IMR-90 (cell line): ENCODE results near the gene PSMD14. TPM values are rescaled to one million over a fixed set of nuclear protein-coding genes. Genes with fewer than 3 reads are reported as not detected.

Experiments
- ATAC-seq: fragments of 200-7000 bp; cut with Tn5 transposase; 2 replicates; pipeline ENCODE4 v1.9.1; 2020; ENCODE audit warnings: low read depth, mild to moderate bottlenecking, moderate library complexity
- BruUV-seq: library from RNA; stranded (reverse); fragments of 400-500 nt; replicated peaks from 2 replicates; lab custom pipeline; 2021; lab: Mats Ljungman, UMichigan
- CTCF ChIA-PET: fragments of 300-600 bp; formaldehyde crosslinking; extraction: SDS; loops from one replicate; lab custom pipeline; 2021; ENCODE audit warnings: antibody characterized with exemption; lab: Yijun Ruan, JAX
- POLR2A ChIA-PET: fragments of 300-600 bp; sonication (Branson Sonifier 250); formaldehyde crosslinking; loops from one replicate; lab custom pipeline; 2022; ENCODE audit warnings: antibody characterized with exemption; ENCODE audit not compliant: unreplicated experiment; lab: Charles Lee
- DNase-seq: peaks from one replicate; pipeline ENCODE4 v3.0.0; 2013
- H2AFZ ChIP-seq: replicated peaks from 2 replicates; pipeline ENCODE3; 2013; ENCODE audit warnings: low read length, mild to moderate bottlenecking; ENCODE audit not compliant: poor library complexity
- H2AK5ac ChIP-seq: 2 replicates; pipeline ENCODE4 v1.6.1; 2013; ENCODE audit warnings: low read depth, low read length, inconsistent platforms
- H2AK9ac ChIP-seq: replicated peaks from 2 replicates; pipeline ENCODE3; 2013; ENCODE audit warnings: mild to moderate bottlenecking, low read depth, low read length, moderate library complexity; ENCODE audit not compliant: poor library complexity
- H2BK120ac ChIP-seq: 2 replicates; pipeline ENCODE4 v1.6.1; 2013; ENCODE audit warnings: low read depth, low read length, inconsistent platforms
- H2BK15ac ChIP-seq: 3 replicates; pipeline ENCODE4 v1.6.1; 2013; ENCODE audit warnings: low read depth, low read length, inconsistent platforms
- H2BK20ac ChIP-seq: 2 replicates; pipeline ENCODE4 v1.6.1; 2013; ENCODE audit warnings: low read depth, mild to moderate bottlenecking, inconsistent platforms, low read length, moderate library complexity
- H2BK5ac ChIP-seq: 2 replicates; pipeline ENCODE4 v1.6.1; 2013; ENCODE audit warnings: mild to moderate bottlenecking, low read depth, low read length, inconsistent platforms; ENCODE audit not compliant: poor library complexity, severe bottlenecking
- H3K14ac ChIP-seq: replicated peaks from 2 replicates; pipeline ENCODE4 v1.6.1; 2013; ENCODE audit warnings: low read depth, low read length, inconsistent platforms
- H3K18ac ChIP-seq: 2 replicates; pipeline ENCODE4 v1.6.1; 2013; ENCODE audit warnings: low read depth, low read length, control low read depth
- H3K23ac ChIP-seq: 2 replicates; pipeline ENCODE4 v1.6.1; 2013; ENCODE audit warnings: low read depth, low read length, inconsistent platforms
- H3K27ac ChIP-seq: 2 replicates; pipeline ENCODE4 v1.5.1; 2013; ENCODE audit warnings: mild to moderate bottlenecking, control low read depth, low read length; ENCODE audit not compliant: insufficient read depth
- H3K27me3 ChIP-seq: 2 replicates; pipeline ENCODE4 v1.6.1; 2013; ENCODE audit warnings: low read length; ENCODE audit not compliant: control insufficient read depth, insufficient read depth
- H3K36me3 ChIP-seq: 2 replicates; pipeline ENCODE4 v1.6.1; 2013; ENCODE audit warnings: low read length, mixed read lengths; ENCODE audit not compliant: control insufficient read depth, insufficient read depth
- H3K4ac ChIP-seq: 2 replicates; pipeline ENCODE4 v1.6.1; 2013; ENCODE audit warnings: low read depth, low read length, inconsistent platforms
- H3K4me1 ChIP-seq: 2 replicates; pipeline ENCODE4 v1.6.1; 2013; ENCODE audit warnings: low read length, mixed read lengths; ENCODE audit not compliant: control insufficient read depth, insufficient read depth
- H3K4me2 ChIP-seq: 2 replicates; pipeline ENCODE4 v1.6.1; 2013; ENCODE audit warnings: low read depth, mild to moderate bottlenecking, control low read depth, low read length, moderate library complexity
- H3K4me3 ChIP-seq: 2 replicates; pipeline ENCODE4 v1.5.1; 2013; ENCODE audit warnings: low read depth, mild to moderate bottlenecking, control low read depth, low read length, moderate library complexity; ENCODE audit not compliant: insufficient read depth
- H3K56ac ChIP-seq: 2 replicates; pipeline ENCODE4 v1.6.1; 2013; ENCODE audit warnings: low read length, inconsistent platforms; ENCODE audit not compliant: insufficient read depth; ENCODE audit errors: extremely low read depth
- H3K79me1 ChIP-seq, 2 experiments: 2 replicates each; pipeline ENCODE4 v1.6.1; 2013; ENCODE audit warnings: low read length in 2 of 2, inconsistent platforms in 1 of 2, low read depth in 1 of 2
- H3K9ac ChIP-seq: 2 replicates; pipeline ENCODE4 v1.6.1; 2013; ENCODE audit warnings: low read depth, low read length, control low read depth
- H3K9me1 ChIP-seq: 2 replicates; pipeline ENCODE4 v1.6.1; 2013; ENCODE audit warnings: low read length, inconsistent platforms; ENCODE audit not compliant: insufficient read depth
- H3K9me3 ChIP-seq: 2 replicates; pipeline ENCODE4 v1.6.1; 2013; ENCODE audit warnings: low read length; ENCODE audit not compliant: control insufficient read depth, insufficient read depth
- H4K20me1 ChIP-seq: 2 replicates; pipeline ENCODE4 v1.6.1; 2013; ENCODE audit warnings: low read length, inconsistent platforms; ENCODE audit not compliant: insufficient read depth
- H4K5ac ChIP-seq: 2 replicates; pipeline ENCODE4 v1.6.1; 2013; ENCODE audit warnings: mild to moderate bottlenecking, low read depth, low read length, control low read depth
- H4K8ac ChIP-seq, 2 experiments: 2 replicates each; pipeline ENCODE4 v1.6.1; 2013; ENCODE audit warnings: low read depth in 2 of 2, low read length in 2 of 2, control low read depth in 1 of 2, inconsistent platforms in 1 of 2
- H4K91ac ChIP-seq: 2 replicates; pipeline ENCODE4 v1.6.1; 2013; ENCODE audit warnings: low read depth, low read length, inconsistent platforms; ENCODE audit not compliant: insufficient read depth
- CEBPB ChIP-seq: IDR thresholded peaks from 2 replicates; pipeline ENCODE4 v1.6.1; 2012; ENCODE audit warnings: low read depth, low read length, improper control_type of control experiment
- CHD1 ChIP-seq: IDR thresholded peaks from 2 replicates; pipeline ENCODE4 v1.6.1; 2012; ENCODE audit warnings: low read depth, low read length, improper control_type of control experiment
- MAZ ChIP-seq: IDR thresholded peaks from 2 replicates; pipeline ENCODE4 v1.6.1; 2012; ENCODE audit warnings: low read depth, mild to moderate bottlenecking, low read length, improper control_type of control experiment, moderate library complexity, borderline replicate concordance
- MXI1 ChIP-seq: IDR thresholded peaks from 2 replicates; pipeline ENCODE4 v1.6.1; 2012; ENCODE audit warnings: low read depth, mild to moderate bottlenecking, low read length, moderate library complexity, borderline replicate concordance
- NFE2L2 ChIP-seq: fragments of 150-350 bp; IDR thresholded peaks from 2 replicates; pipeline ENCODE4 v1.6.1; 2016; ENCODE audit warnings: low read depth, mild to moderate bottlenecking, low read length
- RFX5 ChIP-seq: IDR thresholded peaks from 2 replicates; pipeline ENCODE4 v1.8.0; 2012; ENCODE audit warnings: low read depth, mild to moderate bottlenecking, low read length, moderate library complexity
- WGBS, 2 experiments: methylation state at CpG; one replicate each; pipeline versions ENCODE4 v1.1.5 to v1.1.7; 2013; ENCODE audit warnings: missing lambda C conversion rate in 2 of 2; ENCODE audit not compliant: insufficient read length in 1 of 2; ENCODE audit errors: extremely low coverage in 2 of 2; 5-methylcytosine and 5-hydroxymethylcytosine counted together
- dilution Hi-C: fragments of 300-500 bp; cut with HindIII; formaldehyde crosslinking; loops from one replicate; pipeline ENCODE4 v1.14.3; 2018; ENCODE audit warnings: low sequenced_read_pairs; ENCODE audit not compliant: unreplicated experiment
- in situ Hi-C: fragments of 300-500 bp; cut with MboI; formaldehyde crosslinking; loops from 3 replicates; pipeline ENCODE4 v1.14.3; 2019; ENCODE audit warnings: low sequenced_read_pairs, inconsistent platforms, mixed read lengths
- intact Hi-C: fragments of 100-400 bp; cut with micrococcal nuclease; formaldehyde crosslinking; loops from 2 replicates; pipeline ENCODE4 v1.10.0; 2022
- polyA plus RNA-seq, 3 experiments: library from polyadenylated mRNA; depleted of rRNA; stranded (reverse); fragments of >200 nt; gene quantifications; 2 replicates each; pipeline ENCODE4 v1.2.3, GENCODE V29; 2012; ENCODE audit warnings: low replicate concordance in 1 of 3
- total RNA-seq: library from RNA; depleted of rRNA; stranded (reverse); fragments of >200 nt; gene quantifications from 2 replicates; pipeline ENCODE4 v1.2.3, GENCODE V29; 2012

The PSMD14 gene
- total and polyA plus RNA-seq, 2 of the 4 experiments (the other 2 are of a cell fraction), result 59.3 to 110 TPM

- no peak overlapping the region for H2BK15ac ChIP-seq
- DNase-seq (no peak), ATAC-seq (no peak)
- intact Hi-C loops (no loop called here), in situ Hi-C loops (no loop called here), dilution Hi-C loops (no loop called here)
- no peak overlapping the region for H4K8ac ChIP-seq
- H3K79me1 ChIP-seq, result no peaks in the 10 kb centered on the region
- H2BK120ac ChIP-seq, result no peak overlapping the region
- H4K91ac ChIP-seq, result no peak overlapping the region
- H3K4me2 ChIP-seq, result no peak overlapping the region
- no peaks in the 10 kb centered on the region for H3K9me1 ChIP-seq
- TF ChIP-seq CEBPB (no peak), MAZ (no peak), NFE2L2 (no peak), RFX5 (no peak), CHD1 (no peak), MXI1 (no peak)
- no peaks in the 10 kb centered on the region for H4K20me1 ChIP-seq
- peaks cover 36% of the 10 kb centered on the region for H3K27me3 ChIP-seq
- no peak overlapping the region for H2BK5ac ChIP-seq
- H3K4ac ChIP-seq, result no peak overlapping the region
- no peaks in the 10 kb centered on the region for H3K4me1 ChIP-seq
- no peak overlapping the region for H3K14ac ChIP-seq
- H2AK9ac ChIP-seq, result no peak overlapping the region
- POLR2A ChIA-PET, result no interaction called here
- H3K9ac ChIP-seq, result no peak overlapping the region
- no peak overlapping the region for H3K4me3 ChIP-seq
- no peak overlapping the region for H4K5ac ChIP-seq
- no peaks in the 10 kb centered on the region for H3K36me3 ChIP-seq
- no peak overlapping the region for H2AK5ac ChIP-seq
- H3K27ac ChIP-seq, result no peak overlapping the region
- H2BK20ac ChIP-seq, result no peak overlapping the region
- H3K56ac ChIP-seq, result no peak overlapping the region
- WGBS, 2 experiments, result no CpG with 5 or more reads among the region's 3 CpGs
- no peak overlapping the region for H2AFZ ChIP-seq
- no TSS peak for BruUV-seq
- no peak overlapping the region for H3K18ac ChIP-seq
- peaks cover 7% of the 10 kb centered on the region; the same call in 1 of the 2 replicates for H3K9me3 ChIP-seq
- CTCF ChIA-PET, result no interaction called here
- H3K23ac ChIP-seq, result no peak overlapping the region
Measured at GRCh38 chr2:161432107-161432506, 123.9 kb downstream of the PSMD14 start.
